H1 (cell line): Measurements from ENCODE around the gene RBP5. TPM values are rescaled to one million over a fixed set of nuclear protein-coding genes. Genes with fewer than 3 reads are reported as not detected.

Source experiments
- CTCF ChIA-PET: fragments of 300-600 bp; sonication (Branson Sonifier 250); formaldehyde crosslinking; loops from one replicate; lab custom pipeline; 2021; ENCODE audit not compliant: partially characterized antibody; lab: Charles Lee
- POLR2A ChIA-PET: fragments of 300-600 bp; sonication (Branson Sonifier 250); formaldehyde crosslinking; loops from one replicate; lab custom pipeline; 2021; ENCODE audit warnings: inconsistent platforms; ENCODE audit not compliant: partially characterized antibody; lab: Charles Lee
- DNase-seq, 2 experiments: peaks; one replicate each; pipeline versions ENCODE4 v3.0.0 to v3.0.0-alpha.2; 2010 to 2022; ENCODE audit warnings: low spot score in 2 of 2, low read depth in 1 of 2, mixed read lengths in 1 of 2
- FAIRE-seq: peaks from 2 replicates; lab custom pipeline; 2011; peaks lifted over from hg19 to GRCh38; lab: Jason Lieb, UNC
- H2AFZ ChIP-seq: 2 replicates; pipeline ENCODE4 v1.8.1; 2012; ENCODE audit warnings: low read length, inconsistent platforms
- H2AK5ac ChIP-seq: 2 replicates; pipeline ENCODE4 v1.6.1; 2013; ENCODE audit warnings: low read depth, low read length
- H2BK120ac ChIP-seq: replicated peaks from 2 replicates; pipeline ENCODE3; 2013; ENCODE audit warnings: low read depth, low read length, inconsistent platforms
- H2BK12ac ChIP-seq: 2 replicates; pipeline ENCODE4 v1.6.1; 2013; ENCODE audit warnings: low read depth, low read length
- H2BK15ac ChIP-seq: 2 replicates; pipeline ENCODE4 v1.6.1; 2013; ENCODE audit warnings: low read length
- H2BK20ac ChIP-seq: 2 replicates; pipeline ENCODE4 v1.6.1; 2013; ENCODE audit warnings: low read length
- H2BK5ac ChIP-seq: 2 replicates; pipeline ENCODE4 v1.6.1; 2013; ENCODE audit warnings: low read depth, low read length
- H3K14ac ChIP-seq: 2 replicates; pipeline ENCODE4 v1.6.1; 2013; ENCODE audit warnings: inconsistent platforms; ENCODE audit not compliant: insufficient read length
- H3K18ac ChIP-seq: 2 replicates; pipeline ENCODE4 v1.6.1; 2013; ENCODE audit warnings: low read length; ENCODE audit errors: extremely low read depth
- H3K23ac ChIP-seq: 2 replicates; pipeline ENCODE4 v1.6.1; 2013; ENCODE audit warnings: inconsistent platforms; ENCODE audit not compliant: insufficient read length
- H3K23me2 ChIP-seq: 2 replicates; pipeline ENCODE4 v1.6.1; 2013; ENCODE audit warnings: low read depth, low read length
- H3K27ac ChIP-seq: 2 replicates; pipeline ENCODE4 v1.6.1; 2011; ENCODE audit warnings: low read depth, low read length, inconsistent platforms
- H3K27me3 ChIP-seq, 4 experiments: replicated peaks in 1 of 4; 1 replicate in 1 of 4; 2 replicates in 3 of 4; pipeline versions ENCODE4 v1.6.1 to v1.8.1; 2011 to 2013; ENCODE audit warnings: low read length in 3 of 4, mild to moderate bottlenecking in 3 of 4, inconsistent platforms in 2 of 4, mixed read lengths in 2 of 4, moderate library complexity in 1 of 4; ENCODE audit not compliant: control insufficient read depth in 3 of 4, insufficient read depth in 3 of 4; ENCODE audit errors: extremely low read depth in 1 of 4
- H3K36me3 ChIP-seq, 4 experiments: 2 replicates each; pipeline versions ENCODE4 v1.6.1 to v1.8.1; 2011 to 2013; ENCODE audit warnings: mild to moderate bottlenecking in 4 of 4, low read length in 3 of 4, moderate library complexity in 2 of 4, control low read depth in 1 of 4, inconsistent platforms in 1 of 4; ENCODE audit not compliant: insufficient read depth in 4 of 4, control insufficient read depth in 2 of 4
- H3K4ac ChIP-seq: replicated peaks from 2 replicates; pipeline ENCODE3; 2013; ENCODE audit warnings: low read length, low read depth, mixed read lengths, inconsistent platforms; ENCODE audit not compliant: insufficient read length
- H3K4me1 ChIP-seq, 4 experiments: replicated peaks in 1 of 4; 1 replicate in 1 of 4; 2 replicates in 3 of 4; pipeline versions ENCODE4 v1.6.1 to v1.8.1; 2011 to 2013; ENCODE audit warnings: low read length in 3 of 4, inconsistent platforms in 2 of 4, mixed read lengths in 1 of 4; ENCODE audit not compliant: insufficient read depth in 4 of 4, control insufficient read depth in 3 of 4
- H3K4me2 ChIP-seq, 2 experiments: 2 replicates each; pipeline versions ENCODE4 v1.6.1 to v1.8.1; 2011 to 2013; ENCODE audit warnings: low read depth in 2 of 2, low read length in 2 of 2, control low read depth in 1 of 2, inconsistent platforms in 1 of 2, mild to moderate bottlenecking in 1 of 2; ENCODE audit not compliant: insufficient read depth in 1 of 2
- H3K4me3 ChIP-seq, 4 experiments: fragments of 200-600, 300-600 bp in 1 of 4; sonication (generic), shearing (Covaris generic), sonication (Bioruptor Twin) in 1 of 4; 2 replicates each; pipeline versions ENCODE4 v1.5.1 to v1.8.1; 2011 to 2016; ENCODE audit warnings: low read length in 4 of 4, low read depth in 3 of 4, control low read depth in 2 of 4, inconsistent platforms in 2 of 4, mild to moderate bottlenecking in 2 of 4, mixed read lengths in 1 of 4, moderate library complexity in 1 of 4; ENCODE audit not compliant: insufficient read depth in 2 of 4; ENCODE audit errors: extremely low read depth in 1 of 4
- H3K56ac ChIP-seq: replicated peaks from 2 replicates; pipeline ENCODE3; 2013; ENCODE audit warnings: low read depth, mild to moderate bottlenecking, mixed read lengths, low read length, inconsistent platforms; ENCODE audit not compliant: insufficient read length
- H3K79me1 ChIP-seq: 2 replicates; pipeline ENCODE4 v1.6.1; 2013; ENCODE audit warnings: low read depth, low read length, control low read depth
- H3K79me2 ChIP-seq, 2 experiments: 2 replicates each; pipeline versions ENCODE4 v1.6.1 to v1.8.1; 2012 to 2013; ENCODE audit warnings: low read length in 2 of 2, mild to moderate bottlenecking in 2 of 2, inconsistent platforms in 1 of 2; ENCODE audit not compliant: insufficient read depth in 2 of 2, control insufficient read depth in 1 of 2
- H3K9ac ChIP-seq, 4 experiments: replicated peaks in 1 of 4; 1 replicate in 1 of 4; 2 replicates in 3 of 4; pipeline versions ENCODE4 v1.6.1 to v1.8.1; 2011 to 2013; ENCODE audit warnings: low read depth in 3 of 4, low read length in 3 of 4, control low read depth in 2 of 4, mild to moderate bottlenecking in 2 of 4, moderate library complexity in 2 of 4, inconsistent platforms in 1 of 4; ENCODE audit errors: extremely low read depth in 1 of 4
- H3K9me3 ChIP-seq, 2 experiments: 2 replicates each; pipeline versions ENCODE4 v1.6.1 to v1.8.1; 2012 to 2013; ENCODE audit warnings: mild to moderate bottlenecking in 2 of 2, moderate library complexity in 2 of 2, control low read depth in 1 of 2, inconsistent platforms in 1 of 2, low read depth in 1 of 2, low read length in 1 of 2, mixed read lengths in 1 of 2; ENCODE audit not compliant: insufficient read depth in 2 of 2
- H4K20me1 ChIP-seq, 2 experiments: replicated peaks in 1 of 2; 2 replicates each; pipeline versions ENCODE3 to v1.8.1; 2011 to 2013; ENCODE audit warnings: inconsistent platforms in 2 of 2, low read length in 2 of 2, mild to moderate bottlenecking in 1 of 2; ENCODE audit not compliant: insufficient read depth in 2 of 2, control insufficient read depth in 1 of 2
- H4K5ac ChIP-seq: 2 replicates; pipeline ENCODE4 v1.6.1; 2013; ENCODE audit warnings: low read length, low read depth, mixed read lengths, inconsistent platforms; ENCODE audit not compliant: insufficient read length
- H4K8ac ChIP-seq: 2 replicates; pipeline ENCODE4 v1.8.0; 2013; ENCODE audit warnings: mild to moderate bottlenecking, moderate library complexity, low read length, inconsistent platforms; ENCODE audit not compliant: insufficient read depth; ENCODE audit errors: extremely low read depth
- H4K91ac ChIP-seq: replicated peaks from 2 replicates; pipeline ENCODE3; 2013; ENCODE audit warnings: low read length, mixed read lengths, inconsistent platforms; ENCODE audit not compliant: insufficient read length
- CBX5 ChIP-seq: fragments of 300-800, 300-1000 bp; sonication (generic); IDR thresholded peaks from 2 replicates; pipeline ENCODE4 v1.7.1; 2016; ENCODE audit warnings: antibody characterized with exemption, low read length, low read depth
- CEBPB ChIP-seq: IDR thresholded peaks from 2 replicates; pipeline ENCODE4 v1.6.1; 2012; ENCODE audit warnings: low read depth, low read length
- FOSL1 ChIP-seq: IDR thresholded peaks from 2 replicates; pipeline ENCODE4 v1.6.1; 2011; ENCODE audit warnings: mild to moderate bottlenecking, low read depth, low read length, moderate library complexity; ENCODE audit not compliant: insufficient read depth
- HDAC2 ChIP-seq, 2 experiments: fragments of 300-600 bp in 1 of 2; sonication (generic) in 1 of 2; IDR thresholded peaks; 2 replicates each; pipeline ENCODE4 v1.6.1; 2011 to 2012; ENCODE audit warnings: low read depth in 2 of 2, low read length in 2 of 2, mild to moderate bottlenecking in 2 of 2, moderate library complexity in 2 of 2, borderline replicate concordance in 1 of 2, inconsistent platforms in 1 of 2
- NRF1 ChIP-seq: IDR thresholded peaks from 2 replicates; pipeline ENCODE4 v1.6.1; 2011; ENCODE audit warnings: mild to moderate bottlenecking, low read depth, low read length, improper control_type of control experiment
- RFX5 ChIP-seq: IDR thresholded peaks from 2 replicates; pipeline ENCODE4 v1.6.1; 2011; ENCODE audit warnings: low read depth, low read length, improper control_type of control experiment, borderline replicate concordance
- RNF2 ChIP-seq: fragments of 200-900, 300-1000 bp; sonication (generic); IDR thresholded peaks from 2 replicates; pipeline ENCODE4 v1.7.1; 2016; ENCODE audit warnings: borderline replicate concordance, low read depth, mild to moderate bottlenecking, antibody characterized with exemption, low read length; ENCODE audit not compliant: poor library complexity, severe bottlenecking; ENCODE audit errors: missing control alignments
- TAF1 ChIP-seq: IDR thresholded peaks from 2 replicates; pipeline ENCODE4 v1.6.1; 2011; ENCODE audit warnings: mild to moderate bottlenecking, low read depth, low read length
- TBP ChIP-seq: IDR thresholded peaks from 2 replicates; pipeline ENCODE4 v1.6.1; 2011; ENCODE audit warnings: low read depth, low read length, improper control_type of control experiment
- WGBS, 2 experiments: shearing (Covaris generic) in 1 of 2; methylation state at CpG; one replicate each; pipeline versions ENCODE4 v1.1.6 to v1.1.7; 2013 to 2015; ENCODE audit warnings: low lambda C conversion rate in 2 of 2, mixed read lengths in 2 of 2, inconsistent platforms in 1 of 2, low coverage in 1 of 2, missing lambda C conversion rate in 1 of 2; ENCODE audit not compliant: insufficient replicate concordance in 2 of 2, insufficient coverage in 1 of 2, insufficient read length in 1 of 2; ENCODE audit errors: extremely low coverage in 1 of 2, missing lambda C conversion rate in 1 of 2; 5-methylcytosine and 5-hydroxymethylcytosine counted together
- polyA plus RNA-seq, 7 experiments: library from polyadenylated mRNA; depleted of rRNA in 3 of 7; stranded (reverse) in 5 of 7; unstranded in 2 of 7; fragments of >200 nt in 5 of 7; fragments of 200-250 nt in 2 of 7; gene quantifications; 1 replicate in 5 of 7; 2 replicates in 1 of 7; 4 replicates in 1 of 7; pipeline versions ENCODE4 v1.2.1 to v1.2.3, GENCODE V29; 2011 to 2013; ENCODE audit warnings: missing spikeins in 2 of 7, mixed read lengths in 2 of 7
- total RNA-seq: library from RNA; stranded (reverse); fragmentation: NEBNext Ultra II Directional; extraction: Animal tissue kit (Norgen Biotek cat#: 25700); gene quantifications from 2 replicates; pipeline ENCODE4 v1.2.1, GENCODE V29; 2021
- TF ChIP-seq, protein P1 (sequence below): IDR thresholded peaks from 2 replicates; pipeline ENCODE4 v1.6.1; 2011; ENCODE audit warnings: low read depth, mild to moderate bottlenecking, low read length; ENCODE audit not compliant: insufficient read depth

Gene RBP5
- total and polyA plus RNA-seq, 2 of the 8 experiments (the other 6 are each of a cell fraction or from before 2014, with no cell fraction given) = 1.2 to 1.9 TPM

DNA sequence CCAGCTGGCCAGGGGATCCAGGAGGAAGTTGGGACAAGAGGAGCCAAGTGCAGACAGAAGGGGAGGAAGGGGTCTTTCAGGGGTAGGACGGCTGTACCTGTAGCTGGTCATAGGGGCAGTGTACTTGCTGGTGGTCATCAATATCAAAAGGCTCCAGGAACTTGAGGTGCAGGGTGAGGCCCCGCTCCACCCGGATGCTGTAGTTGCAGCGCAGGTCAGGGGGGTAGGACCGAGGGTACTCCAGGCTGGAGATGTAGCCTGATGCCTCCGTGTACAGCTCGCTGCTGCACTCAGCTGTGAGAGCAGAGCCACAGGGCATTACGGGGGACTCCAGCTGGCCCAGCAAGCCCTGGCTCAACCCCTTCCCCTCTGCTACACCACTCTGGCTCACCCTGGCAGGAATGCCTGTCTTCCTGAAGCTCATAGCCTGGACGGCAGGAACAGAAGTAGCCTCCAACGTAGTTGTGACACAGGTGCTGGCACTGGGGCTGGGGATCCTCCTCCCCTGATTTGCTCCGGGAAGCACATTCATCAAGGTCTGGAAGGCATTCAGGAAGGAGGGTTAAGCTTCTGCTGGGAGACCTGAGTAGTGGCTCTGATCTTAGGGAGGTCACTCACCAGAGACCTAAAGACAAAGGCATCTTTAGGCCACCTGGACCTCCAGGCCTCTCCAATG, 39.4 kb downstream of the RBP5 start:
- Histone ChIP-seq H4K20me1 (peaks cover 0 to 9% of the 10 kb centered on the region in 2 experiments), H3K27ac (no peak overlapping the region), H3K9me3 (no peaks in the 10 kb centered on the region; a peak in 1 of 4 replicates), H3K79me1 (no peaks in the 10 kb centered on the region), H3K4me2 (no peak overlapping the region; a peak in 1 of 4 replicates), H2BK15ac (peak overlapping the region; percentile 84; the same call in 1 of the 2 replicates), H3K4me3 (no peak overlapping the region), H2BK5ac (no peak overlapping the region), H3K27me3 (no peaks in the 10 kb centered on the region; a peak in 1 of 7 replicates), H3K23me2 (peaks cover 12% of the 10 kb centered on the region; the same call in 1 of the 2 replicates), H3K9ac (no peak overlapping the region), H3K4ac (no peak overlapping the region), H3K23ac (no peak overlapping the region), H4K91ac (no peak overlapping the region), H2AK5ac (peak overlapping the region; percentile 9; the same call in 1 of the 2 replicates), H3K14ac (no peak overlapping the region), H3K36me3 (peaks cover 0 to 5% (median 2%) of the 10 kb centered on the region in 4 experiments; a peak in 2 of 8 replicates), H2AFZ (no peak overlapping the region), H2BK120ac (no peak overlapping the region), H2BK20ac (no peak overlapping the region), H2BK12ac (peak overlapping the region; percentile 71; the same call in 1 of the 2 replicates), H3K4me1 (peaks cover 7 to 21% (median 16%) of the 10 kb centered on the region in 4 experiments), H3K56ac (no peak overlapping the region), H3K18ac (no peak overlapping the region), H4K8ac (peak overlapping the region; percentile 41), H4K5ac (no peak overlapping the region), H3K79me2 (no peaks in the 10 kb centered on the region)
- ChIA-PET CTCF (interaction anchor here (1.0 to 4.3 kb wide), 8 partner anchors 9 to 127 kb away, joined by 3 to 24 read pairs (median 6); partner anchors contain the start of gene C1RL), POLR2A (interaction anchor here (0.9 to 2.6 kb wide), 9 partner anchors 9 to 112 kb away, joined by 3 to 14 read pairs (median 5); partner anchors contain the start of genes C1RL and C1S)
- FAIRE-seq (no peak), DNase-seq (no peak)
- 93% methylated on average over 11 of the region's 11 CpGs; no CpG with 5 or more reads in 1 of the 2 experiments for WGBS, 2 experiments
- TF ChIP-seq RNF2 (no peak), NRF1 (no peak), CBX5 (no peak), FOSL1 (no peak), TAF1 (no peak), RFX5 (no peak), HDAC2 (IDR thresholded peaks at IDR 0.05; ENCODE audit: borderline replicate concordance in 1 of 2, low read depth in 2 of 2, low read length in 2 of 2) (no peak), CEBPB (no peak), TBP (no peak)
- TF ChIP-seq, protein P1, sequence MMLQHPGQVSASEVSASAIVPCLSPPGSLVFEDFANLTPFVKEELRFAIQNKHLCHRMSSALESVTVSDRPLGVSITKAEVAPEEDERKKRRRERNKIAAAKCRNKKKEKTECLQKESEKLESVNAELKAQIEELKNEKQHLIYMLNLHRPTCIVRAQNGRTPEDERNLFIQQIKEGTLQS = no peak
